ENCODE results near the gene ZNHIT2.

The ZNHIT2 gene

DNA sequence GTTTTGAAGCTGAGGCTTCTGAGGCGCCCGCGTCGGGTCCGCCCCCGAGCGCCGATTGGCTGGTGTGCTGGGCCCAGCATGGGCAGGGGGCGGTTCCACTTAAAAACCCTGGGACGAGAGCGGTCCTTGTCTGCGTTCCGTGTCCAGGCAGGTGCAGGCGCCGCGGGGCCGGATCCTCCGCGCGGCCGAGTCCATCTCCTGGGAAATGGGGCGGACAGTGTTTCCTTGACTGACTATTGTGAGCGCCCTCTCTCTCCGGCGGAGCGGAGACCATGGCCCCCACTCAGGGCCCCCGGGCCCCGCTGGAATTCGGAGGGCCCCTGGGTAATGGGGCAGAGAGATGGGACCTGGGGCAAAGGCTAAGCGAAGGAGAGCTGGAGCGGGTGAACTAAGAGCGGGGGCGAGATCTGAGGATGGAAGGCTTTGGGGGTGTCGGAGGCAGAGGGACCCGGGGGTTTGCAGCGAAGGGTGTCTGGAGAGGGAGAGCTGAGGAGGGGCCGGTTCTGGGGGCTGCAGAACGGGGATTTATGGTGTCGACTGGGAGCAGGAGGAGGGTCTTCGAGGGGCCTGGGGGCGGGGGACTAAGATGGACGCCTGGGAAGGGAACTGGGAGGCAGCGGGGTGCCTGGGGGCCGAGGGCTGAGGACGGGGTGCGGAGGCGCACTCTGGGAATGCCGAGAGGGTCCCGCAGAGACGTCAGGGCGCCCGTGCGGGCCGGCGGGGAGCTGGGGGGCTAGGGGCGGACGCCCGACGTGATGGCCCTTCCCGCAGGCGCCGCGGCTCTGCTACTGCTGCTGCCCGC is 5.6 kb downstream of the ZNHIT2 start, which contains the start of gene TM7SF2:
Gene TM7SF2 (plus strand): TSS at position 129 of the 802 bp plus-strand sequence. CDS start 144 bp downstream, at position 273.
- ChIA-PET POLR2A (interaction anchor here (0.6 to 4.2 kb wide), 17 partner anchors 9 to 1177 kb away, joined by 3 to 35 read pairs (median 5); partner anchors contain the start of genes ARL2, CAPN1, CDCA5 and FAU), CTCF (interaction anchor here (0.6 to 3.5 kb wide), 9 partner anchors 8 to 388 kb away, joined by 3 to 20 read pairs (median 5); partner anchors contain the start of genes ARL2 and CAPN1)
- DNase-seq (ENCODE audit: extremely low spot score) = peak; percentile 91
- TF ChIP-seq FOXM1 (IDR thresholded peaks at IDR 0.05; ENCODE audit: borderline replicate concordance) (no peak), ZNF384 (IDR thresholded peaks at IDR 0.05) (no peak), ARNT (IDR thresholded peaks at IDR 0.05) (no peak), HDGF (IDR thresholded peaks at IDR 0.05; ENCODE audit: borderline replicate concordance) (0 out of 2 replicates have a peak, but pooled peaks have one; percentile 17), ELF4 (IDR thresholded peaks at IDR 0.05) (peak; percentile 41; the same call in 1 of the 2 replicates), FOXA1 (IDR thresholded peaks at IDR 0.05) (no peak), BHLHE40 (IDR thresholded peaks at IDR 0.05; ENCODE audit: borderline replicate concordance) (no peak), FOXK2 (IDR thresholded peaks at IDR 0.05) (no peak), L3MBTL2 (conservative IDR thresholded peaks at IDR 0.05) (no peak), SP1 (IDR thresholded peaks at IDR 0.05) (no peak), CTBP1 (IDR thresholded peaks at IDR 0.05; ENCODE audit: borderline replicate concordance) (no peak)

DNA sequence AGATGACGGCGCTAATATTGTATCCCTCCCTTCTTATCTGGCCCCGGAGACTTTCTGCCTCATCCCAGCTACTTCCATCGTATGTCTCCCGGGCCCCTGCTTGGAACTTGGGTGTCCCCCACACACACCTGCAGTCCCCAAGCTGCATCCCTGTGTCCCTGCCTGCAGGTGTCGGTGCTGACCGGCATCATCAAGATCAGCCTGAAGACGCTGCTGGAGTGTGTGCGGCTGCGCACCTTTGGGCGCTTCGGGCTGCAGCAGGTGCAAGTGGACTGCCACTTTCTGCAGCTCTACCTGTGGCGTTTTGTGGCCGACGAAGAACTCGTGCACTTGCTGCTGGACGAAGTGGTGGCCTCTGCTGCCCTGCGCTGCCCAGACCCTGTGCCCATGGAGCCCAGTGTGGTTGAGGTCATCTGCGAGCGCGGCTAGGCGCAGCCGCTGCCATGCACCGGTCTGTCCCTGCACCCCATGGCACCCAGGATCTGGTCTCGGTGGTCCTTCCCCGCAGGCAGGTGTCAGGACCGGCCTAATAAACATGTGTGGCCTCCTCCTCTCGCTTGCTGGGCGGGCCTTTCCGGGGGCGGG is 6.2 kb downstream of the ZNHIT2 start:
- POLR2A ChIA-PET = interaction anchor here (0.6 to 4.2 kb wide), 16 partner anchors 9 to 98 kb away, joined by 3 to 35 read pairs (median 6); partner anchors contain the start of genes ARL2, CAPN1, CDCA5 and FAU
- DNase-seq (ENCODE audit: extremely low spot score) = no peak
- CTCF ChIA-PET = interaction anchor here (0.6 to 3.5 kb wide), 10 partner anchors 8 to 232 kb away, joined by 3 to 20 read pairs (median 4); partner anchors contain the start of genes ARL2 and CAPN1
- TF ChIP-seq HDGF (IDR thresholded peaks at IDR 0.05; ENCODE audit: borderline replicate concordance) (peak; percentile 93; the same call in 1 of the 2 replicates), NFRKB (IDR thresholded peaks at IDR 0.05) (no peak), ARNT (IDR thresholded peaks at IDR 0.05) (no peak), LEF1 (IDR thresholded peaks at IDR 0.05; ENCODE audit: borderline replicate concordance) (no peak), TARDBP (IDR thresholded peaks at IDR 0.05) (no peak), CTBP1 (IDR thresholded peaks at IDR 0.05; ENCODE audit: borderline replicate concordance) (no peak)
- TF ChIP-seq, protein P1, sequence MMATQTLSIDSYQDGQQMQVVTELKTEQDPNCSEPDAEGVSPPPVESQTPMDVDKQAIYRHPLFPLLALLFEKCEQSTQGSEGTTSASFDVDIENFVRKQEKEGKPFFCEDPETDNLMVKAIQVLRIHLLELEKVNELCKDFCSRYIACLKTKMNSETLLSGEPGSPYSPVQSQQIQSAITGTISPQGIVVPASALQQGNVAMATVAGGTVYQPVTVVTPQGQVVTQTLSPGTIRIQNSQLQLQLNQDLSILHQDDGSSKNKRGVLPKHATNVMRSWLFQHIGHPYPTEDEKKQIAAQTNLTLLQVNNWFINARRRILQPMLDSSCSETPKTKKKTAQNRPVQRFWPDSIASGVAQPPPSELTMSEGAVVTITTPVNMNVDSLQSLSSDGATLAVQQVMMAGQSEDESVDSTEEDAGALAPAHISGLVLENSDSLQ (IDR thresholded peaks at IDR 0.05) = no peak

DNA sequence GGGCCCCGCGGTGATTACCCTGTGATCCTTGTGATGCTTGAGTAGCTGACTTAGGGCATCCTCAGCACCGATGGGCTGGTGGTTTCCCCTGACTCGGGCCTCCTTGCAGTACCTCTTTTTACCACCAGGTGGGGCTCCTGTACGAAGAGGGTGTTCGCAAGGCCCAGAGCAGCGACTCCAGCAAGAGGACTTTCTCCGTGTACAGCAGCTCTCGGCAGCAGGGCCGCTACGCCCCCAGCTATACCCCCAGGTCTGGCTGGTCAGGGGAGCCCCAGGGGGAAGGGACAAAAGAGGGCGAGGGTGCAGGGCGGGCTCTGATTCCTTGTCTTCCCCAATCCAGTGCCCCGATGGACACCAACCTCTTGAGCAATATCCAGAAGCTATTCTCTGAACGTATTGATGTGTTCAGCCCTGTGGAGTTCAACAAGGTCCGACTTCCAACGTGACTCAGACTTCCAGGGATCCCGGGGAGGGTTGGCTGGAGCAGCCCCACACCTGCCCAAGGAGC is 7.1 kb downstream of the ZNHIT2 start:
- POLR2A ChIA-PET = interaction anchor here (0.6 to 4.2 kb wide), 11 partner anchors 8 to 151 kb away, joined by 3 to 35 read pairs (median 6); partner anchors contain the start of genes CAPN1, FAU, MRPL49 and POLA2
- CTCF ChIA-PET = interaction anchor here (0.6 to 3.5 kb wide), 11 partner anchors 8 to 231 kb away, joined by 3 to 20 read pairs (median 4); partner anchors contain the start of gene ARL2
- DNase-seq (ENCODE audit: extremely low spot score) = peak; percentile 86
- TF ChIP-seq ARNT (IDR thresholded peaks at IDR 0.05) (no peak), L3MBTL2 (conservative IDR thresholded peaks at IDR 0.05) (no peak), FOXK2 (IDR thresholded peaks at IDR 0.05) (no peak), NFRKB (IDR thresholded peaks at IDR 0.05) (no peak), HDGF (IDR thresholded peaks at IDR 0.05; ENCODE audit: borderline replicate concordance) (no peak), FOXA1 (IDR thresholded peaks at IDR 0.05) (no peak), FOXM1 (IDR thresholded peaks at IDR 0.05; ENCODE audit: borderline replicate concordance) (no peak), LEF1 (IDR thresholded peaks at IDR 0.05; ENCODE audit: borderline replicate concordance) (no peak), CTBP1 (IDR thresholded peaks at IDR 0.05; ENCODE audit: borderline replicate concordance) (no peak), ELF4 (IDR thresholded peaks at IDR 0.05) (no peak), SP1 (IDR thresholded peaks at IDR 0.05) (no peak), SUZ12 (IDR thresholded peaks at IDR 0.05) (no peak), ZNF384 (IDR thresholded peaks at IDR 0.05) (no peak)
- TF ChIP-seq, protein P1 (IDR thresholded peaks at IDR 0.05) = no peak

DNA sequence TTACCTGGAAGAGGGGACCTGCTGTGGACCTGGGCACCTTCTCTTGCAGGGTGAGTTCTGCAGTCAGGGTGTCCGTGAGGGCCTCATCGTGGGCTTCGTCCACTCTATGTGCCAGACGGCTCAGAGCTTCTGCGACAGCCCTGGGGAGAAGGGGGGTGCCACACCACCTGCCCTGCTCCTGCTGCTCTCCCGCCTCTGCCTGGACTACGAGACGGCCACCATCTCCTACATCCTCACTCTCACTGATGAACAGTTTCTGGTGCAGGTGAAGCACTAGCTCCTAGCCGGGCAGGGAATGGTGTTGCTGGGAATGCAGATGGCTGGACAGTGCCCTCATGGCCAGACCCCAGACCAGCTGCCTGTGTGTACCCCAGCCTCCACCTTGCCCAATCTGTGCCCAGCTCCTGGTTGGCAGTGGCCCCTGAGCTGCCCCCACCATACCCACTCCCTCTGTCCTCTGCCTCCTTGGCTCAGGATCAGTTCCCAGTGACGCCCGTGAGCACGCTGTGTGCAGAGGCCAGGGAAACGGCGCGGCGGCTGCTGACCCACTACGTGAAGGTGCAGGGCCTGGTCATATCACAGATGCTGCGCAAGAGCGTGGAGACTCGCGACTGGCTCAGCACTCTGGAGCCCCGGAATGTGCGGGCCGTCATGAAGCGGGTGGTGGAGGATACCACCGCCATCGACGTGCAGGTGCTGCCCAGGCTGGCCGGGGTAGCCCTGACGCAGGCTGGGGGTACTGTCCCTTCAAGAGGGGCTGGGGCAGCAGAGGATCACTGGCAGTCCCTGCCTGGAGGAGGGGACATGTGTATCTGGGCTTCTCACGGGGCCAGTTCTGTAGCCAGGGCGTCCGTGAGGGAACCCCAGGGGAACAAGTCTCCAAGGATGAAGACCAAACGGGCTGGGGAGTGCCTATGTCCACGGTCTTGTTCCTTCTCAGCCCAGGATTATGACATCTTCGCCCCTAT is 8.0 kb downstream of the ZNHIT2 start:
- ChIA-PET POLR2A (interaction anchor here (0.8 to 4.2 kb wide), 5 partner anchors 11 to 152 kb away, joined by 3 to 35 read pairs (median 13); partner anchors contain the start of genes FAU, MRPL49, POLA2 and SYVN1), CTCF (interaction anchor here (1.0 to 3.5 kb wide), 7 partner anchors 7 to 219 kb away, joined by 3 to 20 read pairs (median 4); no protein-coding TSS in a partner anchor)
- no peak for DNase-seq (ENCODE audit: extremely low spot score)
- TF ChIP-seq CTBP1 (IDR thresholded peaks at IDR 0.05; ENCODE audit: borderline replicate concordance) (no peak), ARNT (IDR thresholded peaks at IDR 0.05) (no peak), BHLHE40 (IDR thresholded peaks at IDR 0.05; ENCODE audit: borderline replicate concordance) (no peak), ELF4 (IDR thresholded peaks at IDR 0.05) (no peak), FOXM1 (IDR thresholded peaks at IDR 0.05; ENCODE audit: borderline replicate concordance) (no peak), LEF1 (IDR thresholded peaks at IDR 0.05; ENCODE audit: borderline replicate concordance) (no peak), TARDBP (IDR thresholded peaks at IDR 0.05) (no peak), FOXK2 (IDR thresholded peaks at IDR 0.05) (no peak), NFRKB (IDR thresholded peaks at IDR 0.05) (no peak), FOXA1 (IDR thresholded peaks at IDR 0.05) (no peak), SUZ12 (IDR thresholded peaks at IDR 0.05) (no peak)
- TF ChIP-seq, protein P1 (IDR thresholded peaks at IDR 0.05) = no peak

Data from HEK293T (cell line).